ENCODE data around the gene CCNC.
"Not testable (repeated sequence)": the region's sequence is repeated elsewhere in the genome, so short reads cannot be mapped to it uniquely, and the experiment has no call there.

CCNC gene

DNA sequence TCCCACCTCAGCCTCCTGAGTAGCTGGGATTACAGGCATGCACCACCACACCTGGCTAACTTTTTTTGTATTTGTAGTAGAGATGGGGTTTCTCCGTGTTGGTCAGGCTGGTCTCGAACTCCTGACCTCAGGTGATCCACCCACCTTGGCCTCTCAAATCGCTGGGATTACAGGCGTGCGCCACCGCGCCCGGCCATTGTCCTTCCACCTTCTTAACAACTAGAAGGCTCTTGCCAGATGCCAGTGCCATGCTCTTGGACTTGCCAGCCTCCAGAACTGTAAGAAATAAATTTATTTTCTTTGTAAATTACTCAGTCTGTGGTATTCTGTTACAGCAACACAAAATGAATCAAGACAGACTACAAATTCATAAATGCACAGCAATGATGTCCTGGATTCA is 26.2 kb upstream of the CCNC start:
- H3K36me3 ChIP-seq (ENCODE audit: control insufficient read depth, insufficient read depth, low read length); H3K9me3 ChIP-seq (ENCODE audit: control insufficient read depth, insufficient read depth, low read length); H3K27ac ChIP-seq (ENCODE audit: low read depth, low read length); H3K4me1 ChIP-seq (ENCODE audit: control insufficient read depth, insufficient read depth, low read length); H3K4me3 ChIP-seq (ENCODE audit: low read depth, low read length); H3K9ac ChIP-seq (ENCODE audit: low read depth, low read length): not testable (repeated sequence)
- peaks cover 100% of the 10 kb centered on the region for H3K27me3 ChIP-seq (ENCODE audit: control insufficient read depth, insufficient read depth, low read length)

DNA sequence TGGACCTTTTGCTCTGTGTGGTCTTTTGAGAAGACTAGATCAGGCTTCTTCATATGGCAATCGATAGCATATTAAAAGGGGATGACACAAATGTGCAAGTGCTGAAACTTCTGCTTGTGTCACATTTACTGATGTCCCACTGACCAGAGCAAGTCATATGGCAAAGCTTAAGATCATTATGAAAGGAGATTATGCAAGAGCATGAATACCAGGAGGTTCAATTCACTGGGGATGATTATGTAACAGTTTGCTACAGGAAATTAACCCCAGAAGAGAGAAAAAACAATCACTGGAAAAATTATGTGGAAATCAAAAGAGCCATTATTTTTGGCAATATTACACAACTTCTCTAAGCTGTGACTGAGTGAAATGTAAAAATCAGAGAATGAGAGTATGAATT is 24.4 kb upstream of the CCNC start:
- H3K36me3 ChIP-seq (ENCODE audit: control insufficient read depth, insufficient read depth, low read length), result no peaks in the 10 kb centered on the region
- no peak overlapping the region for H3K9ac ChIP-seq (ENCODE audit: low read depth, low read length)
- H3K27me3 ChIP-seq (ENCODE audit: control insufficient read depth, insufficient read depth, low read length), result peaks cover 100% of the 10 kb centered on the region
- peaks cover 9% of the 10 kb centered on the region for H3K4me1 ChIP-seq (ENCODE audit: control insufficient read depth, insufficient read depth, low read length)
- H3K27ac ChIP-seq (ENCODE audit: low read depth, low read length), result no peak overlapping the region
- no peak overlapping the region for H3K4me3 ChIP-seq (ENCODE audit: low read depth, low read length)
- H3K9me3 ChIP-seq (ENCODE audit: control insufficient read depth, insufficient read depth, low read length), result no peaks in the 10 kb centered on the region

DNA sequence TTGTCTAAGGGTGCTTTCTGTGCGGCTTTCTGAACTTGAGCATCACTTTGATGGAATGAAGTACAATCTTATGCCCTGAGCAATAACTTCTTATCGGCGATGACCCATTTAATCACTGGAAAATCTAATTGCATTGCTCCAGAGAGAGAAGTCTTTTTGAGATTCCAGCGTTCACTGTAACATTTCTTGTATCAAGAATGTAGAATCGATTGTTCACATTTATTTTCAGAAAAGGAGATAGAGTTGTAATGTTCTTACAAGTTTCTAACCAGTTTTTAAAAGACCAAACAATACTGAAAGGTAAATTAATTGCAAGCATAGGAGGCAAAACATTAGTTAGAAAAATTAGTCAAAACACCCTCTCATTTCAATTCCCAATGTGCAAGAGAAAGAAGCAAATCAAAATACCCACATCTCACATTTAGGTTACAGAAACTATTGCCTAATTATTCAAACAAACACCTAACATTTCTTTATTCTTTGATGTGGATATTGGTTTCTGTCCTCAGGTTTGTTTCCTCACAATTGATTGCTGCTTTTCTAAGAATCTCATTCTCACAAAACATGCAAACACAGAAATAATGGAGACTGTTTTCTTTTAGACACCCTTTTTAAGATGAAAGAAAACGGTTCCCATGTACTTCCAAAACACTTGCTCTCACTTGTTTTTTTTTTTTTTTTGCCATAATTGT is 23.4 kb upstream of the CCNC start:
- Histone ChIP-seq H3K27ac (ENCODE audit: low read depth, low read length) (no peak overlapping the region), H3K9ac (ENCODE audit: low read depth, low read length) (no peak overlapping the region), H3K36me3 (ENCODE audit: control insufficient read depth, insufficient read depth, low read length) (no peaks in the 10 kb centered on the region), H3K4me3 (ENCODE audit: low read depth, low read length) (no peak overlapping the region), H3K4me1 (ENCODE audit: control insufficient read depth, insufficient read depth, low read length) (peaks cover 9% of the 10 kb centered on the region), H3K27me3 (ENCODE audit: control insufficient read depth, insufficient read depth, low read length) (peaks cover 97% of the 10 kb centered on the region), H3K9me3 (ENCODE audit: control insufficient read depth, insufficient read depth, low read length) (no peaks in the 10 kb centered on the region)

DNA sequence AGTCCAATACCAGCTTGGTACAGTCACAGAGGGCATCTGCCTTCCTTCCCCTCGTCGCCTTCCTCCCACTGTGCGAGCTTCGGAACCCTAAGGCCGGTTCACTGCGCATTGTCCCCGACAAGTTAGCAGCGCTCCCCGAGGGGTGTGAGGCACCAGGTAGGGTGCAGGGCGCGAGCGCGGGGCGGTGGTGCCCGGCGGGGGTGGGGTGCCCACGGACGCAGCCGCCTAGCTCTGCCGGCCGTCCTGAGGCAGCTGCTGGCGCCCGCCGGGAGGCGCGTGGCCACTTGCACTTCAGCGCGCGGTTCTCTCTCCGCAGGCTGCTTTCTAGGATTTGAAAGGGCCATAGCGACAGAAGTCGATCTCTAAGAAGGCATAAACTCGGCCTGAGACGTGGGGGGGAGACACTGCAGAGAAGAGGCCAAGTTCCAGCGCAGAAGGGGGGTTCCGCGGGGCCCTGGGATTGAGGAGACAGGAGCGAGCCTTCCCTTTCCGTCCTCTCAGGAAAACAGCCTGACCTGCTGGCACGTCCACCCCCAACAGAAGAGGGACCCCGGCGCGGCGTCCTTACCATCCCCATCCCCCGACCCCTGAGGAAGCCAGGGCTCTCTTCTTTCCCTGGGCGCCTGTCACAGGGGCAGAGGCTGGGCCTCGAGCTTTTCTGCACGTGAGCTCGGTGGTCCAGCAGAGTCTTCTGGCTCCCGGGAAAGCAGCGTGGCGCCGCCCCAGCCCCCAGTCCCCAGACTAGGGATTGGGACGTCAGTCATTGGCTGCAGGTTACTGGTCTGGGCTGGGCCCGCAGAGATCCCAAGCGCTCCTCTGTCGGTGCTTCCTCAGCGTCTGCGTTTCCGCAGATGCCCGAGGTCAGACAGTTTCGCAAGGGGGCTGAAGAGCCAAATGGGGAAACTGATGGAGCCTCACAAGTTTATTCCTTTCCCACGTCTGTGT is 22.5 kb upstream of the CCNC start:
- Histone ChIP-seq H3K9ac (ENCODE audit: low read depth, low read length) (no peak overlapping the region), H3K27me3 (ENCODE audit: control insufficient read depth, insufficient read depth, low read length) (peaks cover 94% of the 10 kb centered on the region)

DNA sequence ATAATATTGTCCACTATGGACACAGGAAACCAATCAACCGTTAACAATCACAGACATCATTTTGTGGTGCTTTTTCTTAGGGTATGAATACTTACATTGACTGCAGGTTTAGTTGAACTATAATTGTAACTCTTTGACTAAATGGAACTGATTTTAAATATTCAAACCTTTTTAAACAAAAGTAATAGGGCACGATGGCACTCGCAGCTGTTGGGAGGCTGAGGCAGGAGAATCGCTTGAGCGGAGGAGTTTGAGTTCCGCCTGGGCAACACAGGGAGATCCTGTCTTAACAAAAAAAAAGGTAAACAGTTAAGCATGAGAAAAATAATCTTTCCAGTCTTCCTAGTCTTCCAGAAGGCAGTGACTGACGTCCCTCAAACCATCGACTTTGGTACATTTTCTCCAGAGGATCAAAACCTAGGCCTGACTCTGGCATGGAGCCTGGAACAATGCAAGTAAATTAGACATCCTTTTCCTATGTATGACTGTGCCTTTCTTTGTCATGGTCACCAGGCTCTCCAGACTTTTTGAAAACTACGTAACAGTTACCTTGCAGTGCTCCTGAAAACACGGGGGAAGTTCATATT is 21.5 kb upstream of the CCNC start:
- Histone ChIP-seq H3K27ac (ENCODE audit: low read depth, low read length) (no peak overlapping the region), H3K4me1 (ENCODE audit: control insufficient read depth, insufficient read depth, low read length) (peaks cover 9% of the 10 kb centered on the region), H3K36me3 (ENCODE audit: control insufficient read depth, insufficient read depth, low read length) (no peaks in the 10 kb centered on the region), H3K27me3 (ENCODE audit: control insufficient read depth, insufficient read depth, low read length) (peaks cover 94% of the 10 kb centered on the region), H3K4me3 (ENCODE audit: low read depth, low read length) (no peak overlapping the region), H3K9ac (ENCODE audit: low read depth, low read length) (no peak overlapping the region), H3K9me3 (ENCODE audit: control insufficient read depth, insufficient read depth, low read length) (no peaks in the 10 kb centered on the region)

More for the DNA sequence above, 22.5 kb upstream of the CCNC start:
- no peaks in the 10 kb centered on the region for H3K36me3 ChIP-seq (ENCODE audit: control insufficient read depth, insufficient read depth, low read length)
- no peak overlapping the region for H3K27ac ChIP-seq (ENCODE audit: low read depth, low read length)
- no peaks in the 10 kb centered on the region for H3K9me3 ChIP-seq (ENCODE audit: control insufficient read depth, insufficient read depth, low read length)
- H3K4me3 ChIP-seq (ENCODE audit: low read depth, low read length), result no peak overlapping the region; the same call in 1 of the 2 replicates
- peaks cover 9% of the 10 kb centered on the region for H3K4me1 ChIP-seq (ENCODE audit: control insufficient read depth, insufficient read depth, low read length)

DNA sequence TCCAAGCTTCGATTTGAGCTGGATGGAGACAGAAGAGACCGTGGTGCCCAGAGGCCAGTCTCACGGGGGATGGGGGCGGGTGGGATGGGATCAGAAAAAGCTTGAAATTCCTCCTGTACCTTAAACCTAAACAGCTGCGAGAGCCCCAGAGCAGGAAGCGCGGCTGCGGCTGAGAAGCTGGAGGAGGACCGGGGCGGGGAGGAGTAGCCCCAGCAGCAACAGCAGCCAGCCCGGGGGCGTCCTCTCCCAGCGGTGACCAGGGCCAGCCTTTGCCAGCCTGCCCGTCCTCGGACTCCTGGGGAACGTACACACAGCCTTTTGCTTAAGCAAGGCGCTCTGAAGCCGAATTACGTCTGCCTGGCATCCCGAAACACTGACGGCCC is 20.8 kb upstream of the CCNC start:
- H3K36me3 ChIP-seq (ENCODE audit: control insufficient read depth, insufficient read depth, low read length), result no peaks in the 10 kb centered on the region
- H3K4me1 ChIP-seq (ENCODE audit: control insufficient read depth, insufficient read depth, low read length), result peaks cover 9% of the 10 kb centered on the region
- H3K27me3 ChIP-seq (ENCODE audit: control insufficient read depth, insufficient read depth, low read length), result peaks cover 94% of the 10 kb centered on the region
- H3K27ac ChIP-seq (ENCODE audit: low read depth, low read length), result no peak overlapping the region
- no peaks in the 10 kb centered on the region for H3K9me3 ChIP-seq (ENCODE audit: control insufficient read depth, insufficient read depth, low read length)
- H3K4me3 ChIP-seq (ENCODE audit: low read depth, low read length), result peak overlapping the region; percentile 60
- H3K9ac ChIP-seq (ENCODE audit: low read depth, low read length), result no peak overlapping the region

DNA sequence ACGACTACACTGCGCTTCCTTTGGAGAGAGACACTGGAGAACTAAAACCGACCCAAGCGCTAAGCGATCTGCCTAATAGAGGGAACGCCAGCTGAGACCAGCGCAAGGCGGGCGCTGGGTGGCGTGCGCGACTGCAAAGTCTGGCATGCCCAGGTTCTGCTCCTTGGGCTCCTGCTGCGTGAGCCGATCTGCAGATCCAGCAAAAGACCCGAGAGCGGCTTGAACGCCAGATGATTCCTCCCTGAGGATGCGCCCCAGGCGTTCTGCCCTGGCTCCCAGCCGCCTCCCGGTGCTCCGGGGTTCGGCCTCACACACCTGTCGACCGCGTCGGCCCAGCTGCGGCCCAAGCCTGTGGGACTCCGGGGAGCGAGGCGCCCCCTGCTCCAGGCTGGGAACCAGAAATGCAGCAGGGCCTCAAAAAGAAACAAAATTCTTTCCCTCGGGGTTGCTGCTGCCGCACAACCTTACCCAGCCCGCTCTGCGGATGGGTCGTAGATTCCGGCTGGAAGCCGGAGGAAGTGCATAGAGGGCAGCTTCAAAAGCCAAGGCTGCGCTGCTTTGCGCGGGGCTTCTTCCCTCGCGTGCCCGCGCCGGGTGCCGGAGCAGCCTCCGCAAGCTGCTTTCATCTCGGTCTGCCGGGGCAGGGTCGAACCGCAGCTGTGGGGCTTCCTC is 20.3 kb upstream of the CCNC start:
- H3K9ac ChIP-seq (ENCODE audit: low read depth, low read length), result no peak overlapping the region
- H3K4me3 ChIP-seq (ENCODE audit: low read depth, low read length), result peak overlapping the region; percentile 60
- H3K36me3 ChIP-seq (ENCODE audit: control insufficient read depth, insufficient read depth, low read length), result no peaks in the 10 kb centered on the region
- H3K9me3 ChIP-seq (ENCODE audit: control insufficient read depth, insufficient read depth, low read length), result no peaks in the 10 kb centered on the region
- peaks cover 9% of the 10 kb centered on the region for H3K4me1 ChIP-seq (ENCODE audit: control insufficient read depth, insufficient read depth, low read length)
- peaks cover 92% of the 10 kb centered on the region for H3K27me3 ChIP-seq (ENCODE audit: control insufficient read depth, insufficient read depth, low read length)
- no peak overlapping the region for H3K27ac ChIP-seq (ENCODE audit: low read depth, low read length)

DNA sequence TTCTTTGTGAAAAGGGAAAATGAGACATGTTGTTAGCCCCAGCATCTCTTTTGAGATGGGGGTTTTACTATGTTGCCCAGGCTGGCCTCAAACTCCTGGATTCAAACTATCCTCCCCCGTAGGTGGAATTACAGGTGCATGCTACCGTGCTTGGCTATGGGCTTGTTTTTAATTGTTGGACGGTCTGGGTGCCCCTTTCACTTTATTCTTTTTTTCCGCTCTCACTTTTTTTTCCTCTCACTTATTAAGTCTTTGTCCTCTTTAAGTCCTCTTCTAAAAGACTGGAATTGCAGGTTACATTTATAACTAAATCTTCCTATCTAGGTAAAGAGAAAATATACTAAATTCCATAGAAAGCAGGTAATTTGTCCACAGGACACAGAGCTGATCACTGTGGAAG is 19.3 kb upstream of the CCNC start:
- no peak overlapping the region for H3K4me3 ChIP-seq (ENCODE audit: low read depth, low read length)
- no peaks in the 10 kb centered on the region for H3K9me3 ChIP-seq (ENCODE audit: control insufficient read depth, insufficient read depth, low read length)
- H3K9ac ChIP-seq (ENCODE audit: low read depth, low read length), result no peak overlapping the region
- H3K27me3 ChIP-seq (ENCODE audit: control insufficient read depth, insufficient read depth, low read length), result peaks cover 89% of the 10 kb centered on the region
- peaks cover 9% of the 10 kb centered on the region for H3K4me1 ChIP-seq (ENCODE audit: control insufficient read depth, insufficient read depth, low read length)
- H3K36me3 ChIP-seq (ENCODE audit: control insufficient read depth, insufficient read depth, low read length), result no peaks in the 10 kb centered on the region
- no peak overlapping the region for H3K27ac ChIP-seq (ENCODE audit: low read depth, low read length)

DNA sequence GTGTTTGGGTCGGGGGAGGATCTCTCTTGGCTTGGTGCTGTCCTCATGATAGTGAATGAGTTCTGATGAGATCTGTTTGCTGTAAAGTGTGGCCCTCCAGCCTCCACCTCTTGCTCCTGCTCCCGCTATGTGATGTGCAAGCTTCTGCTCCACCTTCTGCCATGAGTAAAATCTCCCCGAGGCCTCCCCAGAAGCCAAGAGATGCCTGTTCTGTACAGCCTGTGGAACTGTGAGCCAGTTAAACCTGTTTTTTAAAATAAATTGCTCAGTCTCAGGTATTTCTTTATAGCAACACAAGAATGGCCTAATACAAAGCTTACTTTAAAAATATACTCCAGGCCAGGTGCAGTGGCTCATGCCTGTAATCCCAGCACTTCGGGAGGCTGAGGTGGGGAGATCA is 11.3 kb upstream of the CCNC start:
- Histone ChIP-seq H3K27ac (ENCODE audit: low read depth, low read length) (no peak overlapping the region), H3K4me1 (ENCODE audit: control insufficient read depth, insufficient read depth, low read length) (no peaks in the 10 kb centered on the region), H3K27me3 (ENCODE audit: control insufficient read depth, insufficient read depth, low read length) (peaks cover 24% of the 10 kb centered on the region)

DNA sequence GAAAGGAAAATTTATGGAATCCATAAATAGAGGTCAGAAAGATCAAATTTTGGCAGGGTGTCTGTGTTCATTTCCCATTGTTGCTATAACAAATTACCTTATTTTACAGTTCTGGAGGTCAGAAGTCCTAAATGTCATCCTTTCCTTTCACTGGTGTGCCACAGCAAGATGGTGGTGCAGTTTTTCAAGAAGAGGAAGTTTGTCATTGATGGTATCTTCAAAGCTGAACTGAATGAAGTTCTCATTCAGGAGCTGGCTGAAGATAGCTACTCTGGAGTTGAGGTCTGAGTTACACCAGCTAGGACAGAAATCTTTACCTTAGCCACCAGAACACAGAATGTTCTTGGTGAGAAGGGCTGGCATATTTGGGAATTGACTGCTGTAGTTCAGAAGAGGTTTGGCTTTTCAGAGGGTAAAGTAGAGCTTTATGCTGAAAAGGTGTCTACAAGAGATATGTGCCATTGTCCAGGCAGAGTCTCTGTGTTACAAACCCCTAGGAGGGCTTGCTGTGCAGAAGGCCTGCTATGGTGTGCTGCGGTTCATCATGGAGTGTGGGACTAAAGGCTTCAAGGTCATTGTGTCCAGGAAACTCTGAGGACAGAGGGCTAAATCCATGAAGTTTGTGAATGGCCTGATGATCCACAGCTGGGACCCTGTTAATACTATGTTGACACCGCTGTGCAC is 7.2 kb upstream of the CCNC start:
- no peak overlapping the region for H3K4me3 ChIP-seq (ENCODE audit: low read depth, low read length)
- no peaks in the 10 kb centered on the region for H3K4me1 ChIP-seq (ENCODE audit: control insufficient read depth, insufficient read depth, low read length)
- no peaks in the 10 kb centered on the region for H3K36me3 ChIP-seq (ENCODE audit: control insufficient read depth, insufficient read depth, low read length)
- H3K27ac ChIP-seq (ENCODE audit: low read depth, low read length), result no peak overlapping the region
- peaks cover 14% of the 10 kb centered on the region; the same call in 1 of the 2 replicates for H3K27me3 ChIP-seq (ENCODE audit: control insufficient read depth, insufficient read depth, low read length)
- H3K9ac ChIP-seq (ENCODE audit: low read depth, low read length), result no peak overlapping the region
- no peaks in the 10 kb centered on the region for H3K9me3 ChIP-seq (ENCODE audit: control insufficient read depth, insufficient read depth, low read length)

More for the DNA sequence above, 11.3 kb upstream of the CCNC start:
- H3K9me3 ChIP-seq (ENCODE audit: control insufficient read depth, insufficient read depth, low read length), result no peaks in the 10 kb centered on the region
- no peak overlapping the region for H3K4me3 ChIP-seq (ENCODE audit: low read depth, low read length)
- no peak overlapping the region for H3K9ac ChIP-seq (ENCODE audit: low read depth, low read length)
- no peaks in the 10 kb centered on the region for H3K36me3 ChIP-seq (ENCODE audit: control insufficient read depth, insufficient read depth, low read length)
